Neural progenitor cell (in vitro differentiated cells): ENCODE measurements around the gene EXOC7.

Experiments used
- CTCF ChIP-seq: fragments of 200-600 bp; sonication (generic); IDR thresholded peaks from 2 replicates; pipeline ENCODE4 v1.5.1; 2017; ENCODE audit warnings: antibody characterized with exemption, mild to moderate bottlenecking
- EZH2 ChIP-seq: fragments of 200-600 bp; sonication (generic); IDR thresholded peaks from 2 replicates; pipeline ENCODE4 v1.6.1; 2017; ENCODE audit warnings: antibody characterized with exemption, mild to moderate bottlenecking, moderate library complexity
- EZH2phosphoT487 ChIP-seq: fragments of 200-600 bp; sonication (generic); IDR thresholded peaks from 2 replicates; pipeline ENCODE4 v1.6.1; 2017; ENCODE audit warnings: antibody characterized with exemption

- TF ChIP-seq CTCF (no peak), EZH2 (no peak), EZH2phosphoT487 (no peak)
Measured at GRCh38 chr17:76130473-76130872, 26.9 kb upstream of the EXOC7 start.
